HepG2 (cell line): ENCODE data around the gene NBR1. TPM values are rescaled to one million over a fixed set of nuclear protein-coding genes. Genes with fewer than 3 reads are reported as not detected.

Source experiments
- ASH2L ChIP-seq: fragments of 300-600, 200-600 bp; sonication (generic); IDR thresholded peaks from 2 replicates; pipeline ENCODE4 v1.7.0; 2017; ENCODE audit warnings: low read depth, mild to moderate bottlenecking, moderate library complexity, mixed read lengths, low read length; ENCODE audit not compliant: insufficient read length
- ATF2 ChIP-seq: sonication (generic); formaldehyde crosslinking; IDR thresholded peaks from 2 replicates; pipeline ENCODE4 v1.4.0; 2020; ENCODE audit warnings: missing genetic modification reagents
- MAFF ChIP-seq: IDR thresholded peaks from 2 replicates; pipeline ENCODE4 v1.6.1; 2011; ENCODE audit warnings: low read depth, low read length, improper control_type of control experiment
- SNAPC5 ChIP-seq: sonication (generic); formaldehyde crosslinking; IDR thresholded peaks from 2 replicates; pipeline ENCODE4 v1.8.1; 2023; ENCODE audit warnings: mild to moderate bottlenecking, missing genetic modification reagents, borderline replicate concordance
- TSC22D2 ChIP-seq: sonication (generic); formaldehyde crosslinking; IDR thresholded peaks from 2 replicates; pipeline ENCODE4 v1.5.1; 2020; ENCODE audit warnings: missing genetic modification reagents, mild to moderate bottlenecking, borderline replicate concordance
- ZFP41 ChIP-seq: sonication (generic); formaldehyde crosslinking; IDR thresholded peaks from 2 replicates; pipeline ENCODE4 v1.4.0; 2020; ENCODE audit warnings: mild to moderate bottlenecking, missing genetic modification reagents, borderline replicate concordance
- ZNF335 ChIP-seq: sonication (generic); formaldehyde crosslinking; IDR thresholded peaks from 2 replicates; pipeline ENCODE4 v1.4.0; 2020; ENCODE audit warnings: missing genetic modification reagents
- ZNF549 ChIP-seq: sonication (generic); formaldehyde crosslinking; IDR thresholded peaks from 2 replicates; pipeline ENCODE4 v1.5.0; 2020; ENCODE audit warnings: missing genetic modification reagents
- ZNF7 ChIP-seq: IDR thresholded peaks from 2 replicates; pipeline ENCODE4 v1.6.1; 2016; ENCODE audit warnings: missing biosample characterization, missing genetic modification reagents
- ZNF740 ChIP-seq: sonication (generic); formaldehyde crosslinking; IDR thresholded peaks from 2 replicates; pipeline ENCODE4 v1.4.0; 2020; ENCODE audit warnings: missing genetic modification reagents
- polyA plus RNA-seq, 8 experiments: library from polyadenylated mRNA; depleted of rRNA in 3 of 8; stranded (reverse) in 7 of 8; unstranded in 1 of 8; fragments of >200 nt; fragmentation: Illumina TruSeq in 4 of 8; extraction: Trizol in 4 of 8; gene quantifications; 2 replicates each; pipeline versions ENCODE4 v1.2.1 to v1.2.3, GENCODE V29; 2011 to 2016; ENCODE audit warnings: low read depth in 4 of 8, missing spikeins in 1 of 8, mixed read lengths in 1 of 8; ENCODE audit not compliant: insufficient read depth in 1 of 8
- total RNA-seq, 5 experiments: library from RNA; depleted of rRNA; stranded (reverse); fragments of >200 nt; fragmentation: Illumina TruSeq; extraction: Trizol; gene quantifications; 2 replicates each; pipeline ENCODE4 v1.2.3, GENCODE V29; 2016; ENCODE audit warnings: low read depth in 1 of 5
- TF ChIP-seq, protein P1 (sequence below): sonication (generic); formaldehyde crosslinking; IDR thresholded peaks from 2 replicates; pipeline ENCODE4 v1.5.0; 2020; ENCODE audit warnings: missing genetic modification reagents
- TF ChIP-seq, protein P2 (sequence below): sonication (generic); formaldehyde crosslinking; IDR thresholded peaks from 2 replicates; pipeline ENCODE4 v1.5.1; 2020; ENCODE audit warnings: missing genetic modification reagents, mild to moderate bottlenecking, borderline replicate concordance
- TF ChIP-seq, protein P3 (sequence below): sonication (generic); formaldehyde crosslinking; IDR thresholded peaks from 2 replicates; pipeline ENCODE4 v1.5.0; 2020; ENCODE audit warnings: mild to moderate bottlenecking, missing genetic modification reagents, borderline replicate concordance

NBR1 gene
- total and polyA plus RNA-seq, 2 of the 13 experiments (the other 11 are each of a cell fraction or from before 2014, with no cell fraction given) = 51.7 to 121 TPM

DNA sequence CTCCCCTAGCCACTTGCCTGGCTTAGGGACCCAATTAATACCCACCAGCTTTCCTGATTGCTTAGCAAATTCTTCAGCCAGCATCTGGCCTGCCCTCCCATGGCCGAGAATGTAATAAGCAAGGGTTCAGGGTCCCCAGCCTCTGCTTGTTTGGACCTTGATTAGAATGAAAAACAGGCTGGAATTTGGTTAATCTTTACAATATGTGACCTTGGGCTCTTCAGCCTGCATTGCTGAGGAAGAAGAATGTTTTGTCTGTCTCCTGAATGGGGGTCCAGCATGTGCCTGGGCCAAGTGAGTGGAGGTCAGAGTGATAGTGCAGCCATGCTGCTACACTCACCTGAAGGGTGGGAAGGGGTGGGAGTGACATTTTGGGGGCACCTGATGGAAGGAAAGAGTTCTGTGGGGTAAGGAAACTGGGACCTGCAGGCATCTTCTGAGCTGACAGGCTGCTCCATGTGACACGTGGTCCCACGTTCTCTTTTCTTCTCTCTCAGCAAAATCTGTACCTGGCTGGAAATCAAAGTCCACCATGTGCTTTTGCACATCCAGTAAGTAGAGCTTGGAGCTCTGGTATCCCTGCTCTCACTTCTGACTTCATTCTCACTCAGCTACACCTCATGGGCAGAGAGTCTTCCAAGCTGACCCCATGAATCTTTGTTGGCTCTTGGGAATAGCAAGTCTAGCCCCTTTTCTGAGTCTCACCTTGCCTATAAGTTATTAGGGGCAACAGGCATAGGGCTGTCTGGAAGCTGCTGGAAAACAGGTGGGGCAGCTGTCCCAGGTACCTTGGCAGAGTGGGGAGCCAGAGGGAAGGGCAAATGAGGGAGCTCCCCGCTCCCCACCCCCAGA, 46.0 kb downstream of the NBR1 start (continued):
- TF ChIP-seq, protein P1, sequence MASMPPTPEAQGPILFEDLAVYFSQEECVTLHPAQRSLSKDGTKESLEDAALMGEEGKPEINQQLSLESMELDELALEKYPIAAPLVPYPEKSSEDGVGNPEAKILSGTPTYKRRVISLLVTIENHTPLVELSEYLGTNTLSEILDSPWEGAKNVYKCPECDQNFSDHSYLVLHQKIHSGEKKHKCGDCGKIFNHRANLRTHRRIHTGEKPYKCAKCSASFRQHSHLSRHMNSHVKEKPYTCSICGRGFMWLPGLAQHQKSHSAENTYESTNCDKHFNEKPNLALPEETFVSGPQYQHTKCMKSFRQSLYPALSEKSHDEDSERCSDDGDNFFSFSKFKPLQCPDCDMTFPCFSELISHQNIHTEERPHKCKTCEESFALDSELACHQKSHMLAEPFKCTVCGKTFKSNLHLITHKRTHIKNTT (CRISPR knock-in tag) = no peak
- TF ChIP-seq TSC22D2 (CRISPR knock-in tag) (no peak; the same call in none of the 2 replicates), ZNF549 (CRISPR knock-in tag) (0 out of 2 replicates have a peak, but pooled peaks have one; percentile 73), SNAPC5 (no peak), ATF2 (CRISPR knock-in tag) (peak; percentile 84), ASH2L (peak; percentile 95), ZNF7 (CRISPR knock-in tag) (0 out of 2 replicates have a peak, but pooled peaks have one; percentile 18), ZNF740 (peak; percentile 65), MAFF (peak; percentile 81), ZNF335 (CRISPR knock-in tag) (peak; percentile 94; the same call in 1 of the 2 replicates), ZFP41 (peak; percentile 67)
- TF ChIP-seq, protein P2, sequence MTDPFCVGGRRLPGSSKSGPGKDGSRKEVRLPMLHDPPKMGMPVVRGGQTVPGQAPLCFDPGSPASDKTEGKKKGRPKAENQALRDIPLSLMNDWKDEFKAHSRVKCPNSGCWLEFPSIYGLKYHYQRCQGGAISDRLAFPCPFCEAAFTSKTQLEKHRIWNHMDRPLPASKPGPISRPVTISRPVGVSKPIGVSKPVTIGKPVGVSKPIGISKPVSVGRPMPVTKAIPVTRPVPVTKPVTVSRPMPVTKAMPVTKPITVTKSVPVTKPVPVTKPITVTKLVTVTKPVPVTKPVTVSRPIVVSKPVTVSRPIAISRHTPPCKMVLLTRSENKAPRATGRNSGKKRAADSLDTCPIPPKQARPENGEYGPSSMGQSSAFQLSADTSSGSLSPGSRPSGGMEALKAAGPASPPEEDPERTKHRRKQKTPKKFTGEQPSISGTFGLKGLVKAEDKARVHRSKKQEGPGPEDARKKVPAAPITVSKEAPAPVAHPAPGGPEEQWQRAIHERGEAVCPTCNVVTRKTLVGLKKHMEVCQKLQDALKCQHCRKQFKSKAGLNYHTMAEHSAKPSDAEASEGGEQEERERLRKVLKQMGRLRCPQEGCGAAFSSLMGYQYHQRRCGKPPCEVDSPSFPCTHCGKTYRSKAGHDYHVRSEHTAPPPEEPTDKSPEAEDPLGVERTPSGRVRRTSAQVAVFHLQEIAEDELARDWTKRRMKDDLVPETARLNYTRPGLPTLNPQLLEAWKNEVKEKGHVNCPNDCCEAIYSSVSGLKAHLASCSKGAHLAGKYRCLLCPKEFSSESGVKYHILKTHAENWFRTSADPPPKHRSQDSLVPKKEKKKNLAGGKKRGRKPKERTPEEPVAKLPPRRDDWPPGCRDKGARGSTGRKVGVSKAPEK (CRISPR knock-in tag) = peak; percentile 56; the same call in 1 of the 2 replicates
- TF ChIP-seq, protein P3, sequence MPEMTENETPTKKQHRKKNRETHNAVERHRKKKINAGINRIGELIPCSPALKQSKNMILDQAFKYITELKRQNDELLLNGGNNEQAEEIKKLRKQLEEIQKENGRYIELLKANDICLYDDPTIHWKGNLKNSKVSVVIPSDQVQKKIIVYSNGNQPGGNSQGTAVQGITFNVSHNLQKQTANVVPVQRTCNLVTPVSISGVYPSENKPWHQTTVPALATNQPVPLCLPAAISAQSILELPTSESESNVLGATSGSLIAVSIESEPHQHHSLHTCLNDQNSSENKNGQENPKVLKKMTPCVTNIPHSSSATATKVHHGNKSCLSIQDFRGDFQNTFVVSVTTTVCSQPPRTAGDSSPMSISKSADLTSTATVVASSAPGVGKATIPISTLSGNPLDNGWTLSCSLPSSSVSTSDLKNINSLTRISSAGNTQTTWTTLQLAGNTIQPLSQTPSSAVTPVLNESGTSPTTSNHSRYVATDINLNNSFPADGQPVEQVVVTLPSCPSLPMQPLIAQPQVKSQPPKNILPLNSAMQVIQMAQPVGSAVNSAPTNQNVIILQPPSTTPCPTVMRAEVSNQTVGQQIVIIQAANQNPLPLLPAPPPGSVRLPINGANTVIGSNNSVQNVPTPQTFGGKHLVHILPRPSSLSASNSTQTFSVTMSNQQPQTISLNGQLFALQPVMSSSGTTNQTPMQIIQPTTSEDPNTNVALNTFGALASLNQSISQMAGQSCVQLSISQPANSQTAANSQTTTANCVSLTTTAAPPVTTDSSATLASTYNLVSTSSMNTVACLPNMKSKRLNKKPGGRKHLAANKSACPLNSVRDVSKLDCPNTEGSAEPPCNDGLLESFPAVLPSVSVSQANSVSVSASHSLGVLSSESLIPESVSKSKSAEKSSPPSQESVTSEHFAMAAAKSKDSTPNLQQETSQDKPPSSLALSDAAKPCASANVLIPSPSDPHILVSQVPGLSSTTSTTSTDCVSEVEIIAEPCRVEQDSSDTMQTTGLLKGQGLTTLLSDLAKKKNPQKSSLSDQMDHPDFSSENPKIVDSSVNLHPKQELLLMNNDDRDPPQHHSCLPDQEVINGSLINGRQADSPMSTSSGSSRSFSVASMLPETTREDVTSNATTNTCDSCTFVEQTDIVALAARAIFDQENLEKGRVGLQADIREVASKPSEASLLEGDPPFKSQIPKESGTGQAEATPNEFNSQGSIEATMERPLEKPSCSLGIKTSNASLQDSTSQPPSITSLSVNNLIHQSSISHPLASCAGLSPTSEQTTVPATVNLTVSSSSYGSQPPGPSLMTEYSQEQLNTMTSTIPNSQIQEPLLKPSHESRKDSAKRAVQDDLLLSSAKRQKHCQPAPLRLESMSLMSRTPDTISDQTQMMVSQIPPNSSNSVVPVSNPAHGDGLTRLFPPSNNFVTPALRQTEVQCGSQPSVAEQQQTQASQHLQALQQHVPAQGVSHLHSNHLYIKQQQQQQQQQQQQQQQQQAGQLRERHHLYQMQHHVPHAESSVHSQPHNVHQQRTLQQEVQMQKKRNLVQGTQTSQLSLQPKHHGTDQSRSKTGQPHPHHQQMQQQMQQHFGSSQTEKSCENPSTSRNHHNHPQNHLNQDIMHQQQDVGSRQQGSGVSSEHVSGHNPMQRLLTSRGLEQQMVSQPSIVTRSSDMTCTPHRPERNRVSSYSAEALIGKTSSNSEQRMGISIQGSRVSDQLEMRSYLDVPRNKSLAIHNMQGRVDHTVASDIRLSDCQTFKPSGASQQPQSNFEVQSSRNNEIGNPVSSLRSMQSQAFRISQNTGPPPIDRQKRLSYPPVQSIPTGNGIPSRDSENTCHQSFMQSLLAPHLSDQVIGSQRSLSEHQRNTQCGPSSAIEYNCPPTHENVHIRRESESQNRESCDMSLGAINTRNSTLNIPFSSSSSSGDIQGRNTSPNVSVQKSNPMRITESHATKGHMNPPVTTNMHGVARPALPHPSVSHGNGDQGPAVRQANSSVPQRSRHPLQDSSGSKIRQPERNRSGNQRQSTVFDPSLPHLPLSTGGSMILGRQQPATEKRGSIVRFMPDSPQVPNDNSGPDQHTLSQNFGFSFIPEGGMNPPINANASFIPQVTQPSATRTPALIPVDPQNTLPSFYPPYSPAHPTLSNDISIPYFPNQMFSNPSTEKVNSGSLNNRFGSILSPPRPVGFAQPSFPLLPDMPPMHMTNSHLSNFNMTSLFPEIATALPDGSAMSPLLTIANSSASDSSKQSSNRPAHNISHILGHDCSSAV (CRISPR knock-in tag) = no peak
